GM21390 (cell line): ENCODE results near the gene TXN2.
"Not testable (repeated sequence)": the region's sequence is repeated elsewhere in the genome, so short reads cannot be mapped to it uniquely, and the experiment has no call there.

Experiments used
- ATAC-seq: cut with Tn5 transposase; IDR thresholded peaks from one replicate; pipeline ENCODE4 v1.9.1; 2021; ENCODE audit not compliant: unreplicated experiment

The TXN2 gene

GRCh38 chr22:36432592-36433317, 48.7 kb downstream of the TXN2 start:
- ATAC-seq, result no peak

- ATAC-seq, result no peak
These were observed 49.5 kb downstream of the TXN2 start for GRCh38 chr22:36431977-36432376.

- ATAC-seq, result no peak
These were observed 50.6 kb downstream of the TXN2 start for GRCh38 chr22:36430863-36431262.

GRCh38 chr22:36427952-36428351, 53.5 kb downstream of the TXN2 start:
- ATAC-seq, result not testable (repeated sequence)

- ATAC-seq, result no peak
These were observed 55.4 kb downstream of the TXN2 start for GRCh38 chr22:36425977-36426523.

- no peak for ATAC-seq
These were observed 56.4 kb downstream of the TXN2 start for GRCh38 chr22:36424901-36425579.

- not testable (repeated sequence) for ATAC-seq
These were observed 57.0 kb downstream of the TXN2 start for GRCh38 chr22:36424466-36424865.

GRCh38 chr22:36423461-36424404, 57.7 kb downstream of the TXN2 start:
- ATAC-seq, result no peak

- no peak for ATAC-seq
These were observed 59.0 kb downstream of the TXN2 start for GRCh38 chr22:36422287-36423014.

- no peak for ATAC-seq
These were observed 61.2 kb downstream of the TXN2 start for GRCh38 chr22:36419912-36420882.

- ATAC-seq, result no peak
These were observed 62.1 kb downstream of the TXN2 start for GRCh38 chr22:36419177-36419911.

GRCh38 chr22:36417281-36417686, 64.2 kb downstream of the TXN2 start:
- no peak for ATAC-seq
